NB4 (cell line): ENCODE results near the gene TRMT1.
A peak's percentile ranks its signal among the peaks of the same experiment; 100 is the strongest.

Source experiments
- DNase-seq: peaks from one replicate; pipeline ENCODE4 v3.0.0; 2010; ENCODE audit warnings: low read depth
- H3K4me3 ChIP-seq: one replicate; pipeline ENCODE4 v1.5.1; 2011; ENCODE audit warnings: mild to moderate bottlenecking, low read depth, low read length, moderate library complexity
- MYC ChIP-seq: IDR thresholded peaks from 2 replicates; pipeline ENCODE4 v1.6.1; 2011; ENCODE audit warnings: low read depth, low read length
- POLR2A ChIP-seq: IDR thresholded peaks from 2 replicates; pipeline ENCODE4 v1.6.1; 2011; ENCODE audit warnings: mild to moderate bottlenecking; ENCODE audit not compliant: insufficient read length; ENCODE audit errors: extremely low read depth
- TF ChIP-seq, protein P1 (sequence below): IDR thresholded peaks from one replicate; pipeline ENCODE4 v1.5.1; 2012; ENCODE audit warnings: low read depth, low read length
- TF ChIP-seq, protein P2 (sequence below): IDR thresholded peaks from 2 replicates; pipeline ENCODE4 v1.6.1; 2011; ENCODE audit warnings: low read depth, low read length

TRMT1 gene

DNA sequence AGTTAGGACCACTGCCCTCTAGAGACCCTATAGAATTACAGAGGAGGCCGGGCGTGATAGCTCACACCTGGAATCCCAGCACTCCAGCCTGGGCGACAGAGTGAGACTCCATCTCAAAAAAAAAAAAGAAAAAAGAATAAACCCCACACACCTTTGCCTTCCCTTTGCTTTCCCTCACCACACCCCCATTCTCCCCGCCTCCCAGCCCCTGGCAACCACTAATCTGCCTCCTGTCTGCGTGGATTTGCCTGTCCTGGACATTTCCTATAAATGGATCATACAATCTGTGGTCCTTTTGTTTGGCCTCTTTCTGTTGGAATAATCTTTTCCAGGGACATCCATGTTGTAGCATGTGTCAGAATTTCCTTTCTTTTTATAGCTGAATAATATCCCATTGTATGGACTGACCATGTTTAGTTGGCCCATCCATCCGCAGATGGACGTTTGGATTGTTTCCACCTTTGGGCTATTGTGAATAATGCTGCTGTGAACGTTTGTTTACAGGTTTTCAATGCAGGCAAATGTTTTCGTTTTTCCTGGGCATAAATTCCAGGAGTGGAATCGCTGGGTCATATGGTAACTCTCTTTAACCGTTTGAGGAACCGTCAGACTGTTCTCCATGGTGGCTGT, 16.8 kb upstream of the TRMT1 start:
- no peak for DNase-seq
- no peak overlapping the region for H3K4me3 ChIP-seq

DNA sequence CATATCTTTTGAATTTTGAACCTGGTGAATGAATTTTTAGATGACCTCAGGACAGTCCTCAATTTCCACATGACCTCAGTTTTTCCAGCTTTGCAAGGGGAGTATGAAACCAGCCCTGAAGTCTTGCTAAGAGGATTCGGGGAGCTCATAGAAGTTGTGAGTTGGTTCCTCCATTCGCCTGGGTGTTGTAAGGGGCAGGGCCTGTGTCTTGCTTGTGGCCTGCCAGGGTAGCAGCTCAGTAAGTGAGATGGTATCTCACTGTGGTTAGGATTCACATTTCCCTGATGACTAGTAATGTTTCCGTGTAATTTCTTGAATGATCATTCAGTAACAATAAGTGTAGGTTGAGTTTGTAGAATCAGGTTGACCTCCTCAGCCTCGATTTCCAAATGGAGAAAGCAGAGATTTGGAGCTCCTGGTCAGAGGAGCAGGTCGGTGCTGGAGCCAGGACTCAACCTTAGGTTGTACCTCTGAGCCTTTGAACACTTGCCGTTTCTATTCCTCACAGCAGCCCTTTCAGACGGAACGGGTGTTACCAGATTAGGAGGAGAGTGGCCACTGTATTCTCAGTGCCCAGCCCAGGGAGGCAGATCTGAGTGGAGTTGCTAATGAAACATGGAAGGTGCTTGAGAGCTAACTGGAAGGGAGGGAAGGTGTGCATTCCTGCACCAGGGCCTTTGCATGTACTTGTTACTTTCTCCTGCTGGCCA, 16.1 kb upstream of the TRMT1 start:
- TF ChIP-seq MYC, result no peak
- TF ChIP-seq POLR2A, result no peak
- TF ChIP-seq, protein P1, sequence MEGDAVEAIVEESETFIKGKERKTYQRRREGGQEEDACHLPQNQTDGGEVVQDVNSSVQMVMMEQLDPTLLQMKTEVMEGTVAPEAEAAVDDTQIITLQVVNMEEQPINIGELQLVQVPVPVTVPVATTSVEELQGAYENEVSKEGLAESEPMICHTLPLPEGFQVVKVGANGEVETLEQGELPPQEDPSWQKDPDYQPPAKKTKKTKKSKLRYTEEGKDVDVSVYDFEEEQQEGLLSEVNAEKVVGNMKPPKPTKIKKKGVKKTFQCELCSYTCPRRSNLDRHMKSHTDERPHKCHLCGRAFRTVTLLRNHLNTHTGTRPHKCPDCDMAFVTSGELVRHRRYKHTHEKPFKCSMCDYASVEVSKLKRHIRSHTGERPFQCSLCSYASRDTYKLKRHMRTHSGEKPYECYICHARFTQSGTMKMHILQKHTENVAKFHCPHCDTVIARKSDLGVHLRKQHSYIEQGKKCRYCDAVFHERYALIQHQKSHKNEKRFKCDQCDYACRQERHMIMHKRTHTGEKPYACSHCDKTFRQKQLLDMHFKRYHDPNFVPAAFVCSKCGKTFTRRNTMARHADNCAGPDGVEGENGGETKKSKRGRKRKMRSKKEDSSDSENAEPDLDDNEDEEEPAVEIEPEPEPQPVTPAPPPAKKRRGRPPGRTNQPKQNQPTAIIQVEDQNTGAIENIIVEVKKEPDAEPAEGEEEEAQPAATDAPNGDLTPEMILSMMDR, result no peak
- TF ChIP-seq, protein P2, sequence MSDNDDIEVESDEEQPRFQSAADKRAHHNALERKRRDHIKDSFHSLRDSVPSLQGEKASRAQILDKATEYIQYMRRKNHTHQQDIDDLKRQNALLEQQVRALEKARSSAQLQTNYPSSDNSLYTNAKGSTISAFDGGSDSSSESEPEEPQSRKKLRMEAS, result no peak
- DNase-seq, result peak; percentile 76
- H3K4me3 ChIP-seq, result no peak overlapping the region

More for the DNA sequence above, 16.8 kb upstream of the TRMT1 start:
- TF ChIP-seq MYC (no peak), POLR2A (no peak)
- TF ChIP-seq, protein P2, result no peak
- TF ChIP-seq, protein P1, result no peak

DNA sequence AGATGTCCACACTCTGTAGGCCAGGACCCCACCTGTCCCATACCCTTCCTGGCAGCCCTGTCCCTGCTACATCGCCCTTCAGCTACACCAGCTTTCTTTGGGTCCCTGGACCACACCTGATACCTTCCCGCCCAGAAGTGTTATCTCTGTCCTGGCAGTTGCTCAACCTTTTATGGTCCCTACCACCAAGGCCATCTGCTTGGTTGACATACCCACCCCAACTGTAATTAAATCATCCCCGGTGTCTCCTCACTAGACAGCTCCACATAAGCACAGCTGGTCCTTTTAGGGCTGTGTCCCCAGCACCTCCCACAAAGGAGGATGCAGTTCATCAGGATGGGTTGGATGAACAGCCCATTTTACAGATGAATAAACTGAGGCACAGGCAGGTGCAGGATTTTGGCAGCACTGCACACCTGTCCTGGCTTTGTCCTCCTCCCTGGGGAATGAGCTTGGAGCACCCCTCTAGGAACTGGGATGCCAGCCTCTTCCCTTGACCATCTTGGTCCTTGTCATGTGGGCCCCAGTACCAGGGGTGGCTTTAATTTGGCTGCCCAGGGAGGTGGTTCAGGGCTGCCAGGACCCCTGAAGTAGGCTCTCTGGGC, 14.4 kb upstream of the TRMT1 start:
- TF ChIP-seq, protein P1, result no peak
- TF ChIP-seq, protein P2, result no peak
- no peak for DNase-seq
- H3K4me3 ChIP-seq, result no peak overlapping the region

DNA sequence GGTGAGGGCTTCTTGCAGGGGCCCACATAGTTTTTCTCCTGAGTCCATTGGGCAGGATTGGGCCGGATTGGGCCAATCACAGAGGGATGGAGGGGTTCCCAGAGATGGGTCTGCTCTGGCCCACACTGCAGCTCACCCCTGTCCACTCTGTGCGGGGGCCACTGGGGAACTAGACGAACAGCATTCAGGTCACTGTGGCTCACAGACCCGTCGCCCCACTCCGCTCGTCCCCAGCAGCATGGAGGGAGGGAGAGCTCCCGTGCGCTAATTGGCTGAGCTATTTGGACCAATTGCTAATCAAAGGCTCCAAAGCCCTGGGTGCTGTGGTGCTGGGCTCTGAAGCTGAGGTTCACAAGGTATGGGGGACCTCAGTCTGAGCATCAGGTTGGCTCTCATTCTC, 12.8 kb upstream of the TRMT1 start:
- DNase-seq, result no peak
- TF ChIP-seq MYC (no peak), POLR2A (no peak)
- TF ChIP-seq, protein P1, result no peak
- TF ChIP-seq, protein P2, result no peak
- no peak overlapping the region for H3K4me3 ChIP-seq

DNA sequence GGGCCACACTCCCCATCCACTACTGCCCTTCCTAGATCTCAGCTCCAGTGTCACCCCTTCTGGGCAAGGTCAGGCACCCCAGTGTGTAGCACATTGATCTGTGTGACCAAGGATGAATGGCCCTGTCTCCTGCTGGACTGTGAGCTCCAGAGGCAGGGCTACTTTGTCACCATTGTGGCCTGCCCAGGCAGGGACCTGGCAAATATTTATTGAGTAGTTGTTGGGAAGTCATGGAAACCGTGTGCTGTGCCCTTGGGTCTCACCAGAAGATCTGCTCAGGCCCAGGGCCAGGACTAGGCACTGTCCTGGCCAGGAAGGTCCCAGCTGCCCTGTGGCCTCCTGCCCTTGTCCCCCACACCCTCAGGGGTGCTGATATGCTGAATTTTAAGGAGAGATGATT, 12.0 kb upstream of the TRMT1 start:
- TF ChIP-seq POLR2A, result no peak
- no peak for TF ChIP-seq MYC
- TF ChIP-seq, protein P2, result no peak
- TF ChIP-seq, protein P1, result no peak
- no peak overlapping the region for H3K4me3 ChIP-seq
- no peak for DNase-seq
